Stimulated activated CD8-positive, alpha-beta memory T cell treated with anti-CD3 and anti-CD28 coated beads, Interleukin-12 subunit alpha, Interleukin-12 subunit beta, amount 100 ng/mL, for 24 hours (primary cell): ENCODE measurements around the gene NTN3.

Source experiments
- DNase-seq: peaks from one replicate; pipeline ENCODE4 v3.0.0-alpha.2; 2020; ENCODE audit errors: extremely low read depth

The NTN3 gene

DNA sequence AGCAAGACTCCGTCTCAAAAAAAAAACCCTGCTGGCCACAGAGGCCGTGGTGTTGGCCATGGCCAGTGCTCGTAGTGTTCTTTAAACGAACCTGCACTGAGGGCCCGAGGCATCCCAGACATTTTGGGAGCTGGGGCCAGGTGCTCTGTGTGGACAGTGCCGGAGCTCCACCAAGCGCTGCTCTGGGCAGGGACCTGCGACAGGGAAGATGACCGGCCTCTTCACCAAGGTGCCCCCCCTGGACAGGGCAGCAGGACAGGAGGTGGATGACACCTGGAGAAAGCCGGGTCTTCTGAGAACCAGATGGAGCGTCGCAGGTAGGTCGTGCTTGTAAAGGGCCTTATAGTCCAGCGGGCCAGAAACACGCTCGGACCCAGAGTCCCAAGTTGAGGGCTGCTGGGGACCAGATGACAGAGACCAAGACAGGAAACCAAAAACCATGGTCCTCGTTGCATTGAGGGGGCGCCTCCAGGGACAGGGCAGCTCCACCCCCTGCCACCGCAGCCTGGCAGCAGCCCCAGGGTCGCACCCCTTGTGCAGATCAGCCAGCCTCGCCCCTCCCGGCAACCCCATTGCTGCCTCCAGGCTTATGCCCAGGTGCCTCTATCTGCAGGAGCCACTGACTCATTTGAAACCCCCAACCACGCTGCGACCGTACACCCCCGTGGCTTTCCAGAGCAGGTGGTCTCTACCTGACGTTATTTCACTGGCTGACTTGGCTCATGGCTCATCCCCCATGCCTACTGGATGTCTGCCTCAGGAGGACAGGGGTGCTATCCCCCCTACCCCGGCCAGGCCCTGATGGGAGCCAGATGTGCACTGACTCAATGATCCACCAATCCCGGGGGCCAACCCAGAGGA lies 4.2 kb upstream of the NTN3 start:
- no peak for DNase-seq

DNA sequence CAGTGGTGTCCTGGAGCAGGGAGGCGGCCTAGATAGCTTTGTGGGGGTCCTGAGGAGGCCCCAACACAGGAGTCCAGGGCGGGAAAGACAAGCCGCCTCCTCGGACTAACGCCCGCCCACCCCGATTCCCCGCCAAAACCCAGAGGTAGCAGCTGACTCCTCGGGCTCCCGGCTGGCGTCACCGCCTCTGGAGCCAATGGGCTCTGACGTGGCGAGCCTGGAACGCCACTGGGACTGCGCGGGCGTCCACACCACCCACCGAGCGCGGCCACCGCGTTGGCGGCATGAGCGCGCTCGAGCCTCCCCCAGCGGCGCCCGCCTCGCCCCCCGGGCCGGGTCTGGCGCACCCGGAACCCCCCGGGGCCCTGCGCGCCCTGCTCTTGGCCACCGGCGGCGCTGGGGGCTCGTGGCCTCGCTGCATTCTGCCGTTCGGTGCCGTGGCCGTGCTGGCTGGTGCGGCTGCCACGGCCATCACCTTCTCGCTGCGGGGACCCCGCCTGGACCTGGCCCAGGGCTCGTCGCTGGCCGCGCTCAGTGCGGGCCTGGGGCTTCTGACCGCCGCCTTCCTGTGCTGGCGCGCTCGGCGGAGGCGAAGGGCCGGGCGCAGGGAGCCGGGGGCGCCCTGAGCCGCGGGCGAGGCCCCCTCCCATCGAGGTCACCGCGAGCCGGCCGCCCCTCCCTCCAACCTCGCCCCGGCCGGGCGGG lies 3.4 kb upstream of the NTN3 start:
- no peak for DNase-seq

DNA sequence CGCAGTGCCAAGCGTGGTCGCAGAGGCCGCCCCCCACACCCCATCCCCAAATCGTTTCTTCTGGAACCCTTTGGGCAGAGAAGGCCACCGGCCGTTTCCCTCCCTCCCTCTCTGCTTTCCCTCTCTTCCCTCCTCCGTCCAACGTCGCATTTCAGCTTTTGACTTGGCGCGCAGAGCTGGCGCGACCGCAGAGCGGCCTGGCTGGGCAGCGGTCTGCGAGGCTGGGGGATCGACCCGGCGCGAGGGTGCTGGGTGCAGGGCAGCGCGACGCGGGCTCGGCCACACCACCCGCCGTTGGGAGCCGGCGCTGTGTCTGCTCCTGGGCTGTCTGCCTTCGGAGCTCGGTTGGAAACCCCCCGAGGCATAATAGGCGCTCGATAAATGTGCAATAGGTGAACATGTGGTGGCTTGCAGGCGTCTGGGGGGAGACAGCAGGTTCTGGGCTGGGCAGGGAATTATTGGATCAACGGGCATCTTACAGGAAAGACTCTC lies 2.8 kb upstream of the NTN3 start:
- no peak for DNase-seq

DNA sequence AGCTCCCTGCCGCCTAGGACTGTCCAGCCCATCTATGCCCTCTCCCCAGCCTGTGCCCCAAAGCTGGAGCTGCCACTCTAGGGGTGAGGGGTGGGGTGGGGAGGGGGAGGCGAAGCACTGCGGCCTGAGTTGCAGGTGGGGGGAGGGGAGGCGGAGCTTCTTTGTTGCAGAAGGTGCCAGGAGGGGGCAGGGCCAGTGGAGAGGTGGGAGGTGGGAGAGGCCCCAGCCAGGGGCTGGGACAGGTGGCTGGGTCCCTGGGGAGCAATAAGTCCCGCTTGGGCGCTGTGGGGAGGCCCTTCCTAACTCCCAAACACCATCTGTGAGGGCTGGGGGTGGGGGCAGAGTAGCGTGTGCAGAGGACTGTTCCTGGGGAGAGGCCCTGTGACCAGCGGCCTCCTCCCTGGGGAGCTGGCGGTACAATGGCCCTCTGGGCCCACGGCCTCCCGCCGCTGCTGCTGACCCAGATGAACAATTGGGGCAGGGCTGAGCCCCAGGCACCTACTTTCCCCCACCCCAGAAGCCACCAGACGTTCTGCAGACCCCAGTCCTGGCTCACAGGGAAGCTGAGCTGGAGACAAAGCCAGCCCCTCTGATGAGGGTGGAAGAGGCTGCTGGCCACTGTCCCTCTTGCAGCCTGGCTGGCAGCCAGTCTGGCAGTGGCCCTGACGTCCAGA lies 2.2 kb upstream of the NTN3 start:
- DNase-seq, result no peak

DNA sequence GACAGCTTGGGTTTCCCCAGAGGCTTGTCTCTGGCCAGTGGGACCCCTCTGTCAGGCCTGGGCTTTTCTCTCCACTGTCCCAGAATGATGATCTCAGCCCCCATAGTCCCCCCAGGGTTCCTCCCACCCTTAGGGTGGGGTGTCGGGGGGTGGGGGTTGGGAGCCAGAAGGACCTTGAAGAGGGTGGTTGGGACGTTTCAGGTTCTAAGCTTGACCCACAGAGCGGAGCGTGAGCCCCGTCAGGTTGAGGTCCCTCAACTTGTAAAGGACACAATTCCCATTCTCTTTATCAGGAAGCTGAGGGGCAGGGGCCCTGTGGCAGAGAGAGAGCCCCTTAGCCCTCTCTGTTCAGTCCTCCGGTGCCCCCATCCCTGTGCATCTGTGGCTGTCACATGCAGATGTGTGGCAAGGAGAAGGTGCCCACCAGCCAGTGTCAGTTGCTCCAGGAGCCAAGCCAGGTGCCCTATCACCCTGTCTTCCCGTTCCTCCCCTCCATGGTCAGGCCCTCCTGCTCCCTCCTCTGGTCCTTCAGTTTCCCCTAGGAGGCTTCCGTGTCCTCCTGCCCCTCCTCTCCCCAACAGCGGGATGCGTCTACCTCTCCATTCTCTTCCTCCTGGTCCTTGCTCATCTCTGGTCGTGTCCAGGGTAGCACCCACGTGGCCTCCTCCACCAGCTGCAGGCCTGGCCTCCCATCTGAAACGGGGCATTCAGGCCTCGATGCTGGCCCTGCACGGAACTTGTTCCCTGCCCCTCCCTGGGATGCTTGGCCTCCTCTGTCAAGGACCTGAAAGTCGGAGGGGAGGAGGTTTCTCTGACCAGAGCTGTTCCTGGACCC lies 1.5 kb upstream of the NTN3 start:
- no peak for DNase-seq

DNA sequence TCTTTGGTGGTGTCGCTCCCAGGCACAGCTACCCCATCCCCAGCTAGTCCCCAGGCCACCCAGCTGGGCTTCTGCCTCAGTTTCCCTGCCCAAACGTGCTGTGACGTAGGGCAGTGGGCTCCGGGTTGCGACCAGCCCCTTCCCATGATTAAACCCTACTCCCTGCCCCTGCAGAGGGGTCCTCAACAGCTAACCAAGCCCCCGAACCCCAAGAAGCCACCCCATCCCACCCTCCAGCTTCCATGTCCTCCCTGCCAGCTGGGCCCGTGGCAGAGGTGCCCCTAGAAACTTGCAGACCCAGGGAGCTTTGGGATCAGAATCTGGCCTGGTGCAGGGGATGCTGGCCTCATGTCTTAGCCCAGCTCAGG lies 879 bp upstream of the NTN3 start:
- DNase-seq, result no peak

DNA sequence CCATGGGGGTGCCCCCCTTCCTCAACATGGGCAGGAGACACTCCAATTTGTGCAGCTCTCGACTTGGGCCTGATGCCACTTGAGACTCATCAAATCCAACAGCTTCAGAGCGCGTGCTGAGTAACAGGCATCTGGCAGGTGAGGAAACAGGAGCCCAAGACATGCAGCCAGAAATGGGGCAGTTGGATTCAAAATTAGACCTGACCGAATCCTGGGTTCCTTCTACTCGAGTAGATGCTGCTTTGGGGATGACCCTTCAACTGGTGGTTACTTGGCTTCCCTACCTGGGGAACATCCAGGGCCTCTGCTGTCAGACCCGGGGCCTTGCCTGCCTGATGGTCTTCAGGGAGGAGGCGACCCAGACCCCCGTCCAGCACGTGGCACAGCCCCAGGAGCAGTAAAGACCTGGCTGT lies 488 bp upstream of the NTN3 start:
- no peak for DNase-seq

DNA sequence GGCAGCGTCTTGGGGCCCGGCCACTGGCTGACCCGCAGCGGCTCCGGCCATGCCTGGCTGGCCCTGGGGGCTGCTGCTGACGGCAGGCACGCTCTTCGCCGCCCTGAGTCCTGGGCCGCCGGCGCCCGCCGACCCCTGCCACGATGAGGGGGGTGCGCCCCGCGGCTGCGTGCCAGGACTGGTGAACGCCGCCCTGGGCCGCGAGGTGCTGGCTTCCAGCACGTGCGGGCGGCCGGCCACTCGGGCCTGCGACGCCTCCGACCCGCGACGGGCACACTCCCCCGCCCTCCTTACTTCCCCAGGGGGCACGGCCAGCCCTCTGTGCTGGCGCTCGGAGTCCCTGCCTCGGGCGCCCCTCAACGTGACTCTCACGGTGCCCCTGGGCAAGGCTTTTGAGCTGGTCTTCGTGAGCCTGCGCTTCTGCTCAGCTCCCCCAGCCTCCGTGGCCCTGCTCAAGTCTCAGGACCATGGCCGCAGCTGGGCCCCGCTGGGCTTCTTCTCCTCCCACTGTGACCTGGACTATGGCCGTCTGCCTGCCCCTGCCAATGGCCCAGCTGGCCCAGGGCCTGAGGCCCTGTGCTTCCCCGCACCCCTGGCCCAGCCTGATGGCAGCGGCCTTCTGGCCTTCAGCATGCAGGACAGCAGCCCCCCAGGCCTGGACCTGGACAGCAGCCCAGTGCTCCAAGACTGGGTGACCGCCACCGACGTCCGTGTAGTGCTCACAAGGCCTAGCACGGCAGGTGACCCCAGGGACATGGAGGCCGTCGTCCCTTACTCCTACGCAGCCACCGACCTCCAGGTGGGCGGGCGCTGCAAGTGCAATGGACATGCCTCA lies 773 bp downstream of the NTN3 start:
- DNase-seq, result no peak

DNA sequence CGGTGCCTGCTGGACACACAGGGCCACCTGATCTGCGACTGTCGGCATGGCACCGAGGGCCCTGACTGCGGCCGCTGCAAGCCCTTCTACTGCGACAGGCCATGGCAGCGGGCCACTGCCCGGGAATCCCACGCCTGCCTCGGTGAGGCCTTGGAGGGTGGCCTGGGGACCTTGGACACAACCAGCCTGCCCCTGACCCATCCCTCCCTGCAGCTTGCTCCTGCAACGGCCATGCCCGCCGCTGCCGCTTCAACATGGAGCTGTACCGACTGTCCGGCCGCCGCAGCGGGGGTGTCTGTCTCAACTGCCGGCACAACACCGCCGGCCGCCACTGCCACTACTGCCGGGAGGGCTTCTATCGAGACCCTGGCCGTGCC lies 1.4 kb downstream of the NTN3 start:
- DNase-seq, result no peak

DNA sequence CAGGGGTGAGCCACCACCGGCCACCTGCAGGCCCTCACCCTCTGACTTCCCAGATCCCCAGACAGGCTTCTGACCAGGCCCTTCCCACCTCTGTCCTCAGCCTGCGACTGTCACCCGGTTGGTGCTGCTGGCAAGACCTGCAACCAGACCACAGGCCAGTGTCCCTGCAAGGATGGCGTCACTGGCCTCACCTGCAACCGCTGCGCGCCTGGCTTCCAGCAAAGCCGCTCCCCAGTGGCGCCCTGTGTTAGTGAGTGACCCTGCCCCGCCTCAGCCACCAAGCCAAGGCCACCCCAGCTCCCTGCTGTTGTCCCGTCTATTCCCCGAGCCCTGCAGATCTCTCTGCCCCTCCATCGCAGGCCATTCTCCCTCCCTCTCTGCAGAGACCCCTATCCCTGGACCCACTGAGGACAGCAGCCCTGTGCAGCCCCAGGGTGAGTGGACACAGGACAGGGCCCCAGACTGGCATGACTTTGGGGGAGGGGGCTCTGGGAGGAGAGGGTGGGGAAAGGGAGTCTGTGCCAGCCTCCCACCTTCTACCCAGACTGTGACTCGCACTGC lies 1.9 kb downstream of the NTN3 start:
- DNase-seq, result no peak

DNA sequence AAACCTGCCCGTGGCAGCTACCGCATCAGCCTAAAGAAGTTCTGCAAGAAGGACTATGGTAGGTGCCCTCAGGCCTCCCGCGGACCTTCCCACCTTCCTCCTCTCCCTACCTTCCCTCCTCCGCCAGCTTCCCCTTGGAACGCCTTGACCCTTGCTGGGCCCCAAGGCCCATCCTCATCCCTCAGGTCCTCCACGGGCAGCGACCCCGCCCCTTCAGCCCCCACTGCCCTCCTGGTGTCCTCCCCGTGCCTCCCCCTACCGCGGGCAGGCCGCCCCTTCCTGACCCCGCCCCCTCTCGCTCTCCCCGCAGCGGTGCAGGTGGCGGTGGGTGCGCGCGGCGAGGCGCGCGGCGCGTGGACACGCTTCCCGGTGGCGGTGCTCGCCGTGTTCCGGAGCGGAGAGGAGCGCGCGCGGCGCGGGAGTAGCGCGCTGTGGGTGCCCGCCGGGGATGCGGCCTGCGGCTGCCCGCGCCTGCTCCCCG lies 2.4 kb downstream of the NTN3 start:
- no peak for DNase-seq

DNA sequence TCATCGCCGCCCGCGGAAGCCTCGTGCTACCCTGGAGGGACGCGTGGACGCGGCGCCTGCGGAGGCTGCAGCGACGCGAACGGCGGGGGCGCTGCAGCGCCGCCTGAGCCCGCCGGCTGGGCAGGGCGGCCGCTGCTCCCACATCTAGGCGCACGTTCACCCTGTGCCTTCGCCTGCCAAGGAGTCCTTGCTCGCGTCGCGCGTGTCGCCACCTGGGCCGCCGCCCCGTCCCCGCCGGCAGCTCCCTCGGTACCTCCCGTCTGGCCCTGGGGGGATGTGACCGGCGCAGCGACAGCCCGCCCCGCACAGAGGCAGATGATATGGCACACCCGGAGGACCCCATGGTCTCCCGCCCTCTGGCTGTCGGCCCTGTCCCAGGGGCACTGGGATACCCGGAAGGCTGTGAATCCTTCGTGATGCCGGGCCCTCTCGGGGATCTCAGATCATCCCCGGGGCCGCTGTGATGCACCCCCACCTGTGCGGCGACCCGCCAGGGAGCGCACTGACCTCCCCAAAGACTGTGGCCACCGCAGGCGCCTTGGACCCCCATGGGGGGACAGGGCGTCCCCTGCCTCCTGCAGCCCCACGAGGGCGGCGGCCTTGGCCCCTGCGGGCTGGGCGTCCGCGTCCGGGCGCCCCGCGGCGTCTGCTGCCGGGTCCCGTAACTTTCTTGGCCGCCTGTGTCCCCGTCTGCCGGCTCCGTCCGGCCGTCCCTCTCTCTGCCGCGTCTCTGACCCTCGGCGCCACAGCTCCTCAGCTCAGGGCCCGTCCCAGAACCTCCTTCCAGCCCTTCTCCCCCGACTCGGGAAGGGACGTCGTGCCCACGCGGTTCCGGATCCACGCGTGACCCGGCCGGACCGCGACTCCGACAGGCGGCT lies 3.1 kb downstream of the NTN3 start:
- no peak for DNase-seq

DNA sequence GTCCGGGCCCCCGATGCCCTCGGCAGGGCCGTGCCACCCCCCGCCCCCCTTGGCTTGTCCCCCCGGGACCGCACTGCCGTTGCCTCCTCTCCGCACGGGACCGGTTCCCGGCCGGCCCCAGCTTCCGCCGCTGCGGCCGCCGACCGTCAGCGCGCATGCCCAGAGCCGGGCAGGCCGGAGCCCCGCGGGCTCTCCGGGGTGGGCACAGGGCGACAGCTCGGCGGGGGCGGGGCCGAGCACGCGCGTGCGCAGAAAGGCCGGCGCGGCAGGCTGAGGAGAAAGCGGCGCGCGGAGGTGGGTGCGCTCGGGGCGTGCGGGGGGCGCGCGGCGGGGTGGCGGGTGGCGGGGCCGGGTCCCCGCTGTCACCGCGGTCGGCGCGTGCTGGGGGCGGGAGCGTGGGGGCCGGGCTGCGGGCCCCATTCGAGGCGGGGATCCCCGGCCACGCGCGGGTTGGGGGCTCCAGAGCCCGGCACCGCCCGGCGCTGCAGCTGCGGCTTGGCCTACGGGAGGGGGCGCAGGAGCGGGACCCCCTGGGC lies 3.8 kb downstream of the NTN3 start, which contains the start of gene TBC1D24:
TBC1D24 (plus strand) TSS at position 251 of the 536 bp plus-strand sequence. CDS start 21,022 bp downstream, outside the sequence.
- DNase-seq, result peak; percentile 59

DNA sequence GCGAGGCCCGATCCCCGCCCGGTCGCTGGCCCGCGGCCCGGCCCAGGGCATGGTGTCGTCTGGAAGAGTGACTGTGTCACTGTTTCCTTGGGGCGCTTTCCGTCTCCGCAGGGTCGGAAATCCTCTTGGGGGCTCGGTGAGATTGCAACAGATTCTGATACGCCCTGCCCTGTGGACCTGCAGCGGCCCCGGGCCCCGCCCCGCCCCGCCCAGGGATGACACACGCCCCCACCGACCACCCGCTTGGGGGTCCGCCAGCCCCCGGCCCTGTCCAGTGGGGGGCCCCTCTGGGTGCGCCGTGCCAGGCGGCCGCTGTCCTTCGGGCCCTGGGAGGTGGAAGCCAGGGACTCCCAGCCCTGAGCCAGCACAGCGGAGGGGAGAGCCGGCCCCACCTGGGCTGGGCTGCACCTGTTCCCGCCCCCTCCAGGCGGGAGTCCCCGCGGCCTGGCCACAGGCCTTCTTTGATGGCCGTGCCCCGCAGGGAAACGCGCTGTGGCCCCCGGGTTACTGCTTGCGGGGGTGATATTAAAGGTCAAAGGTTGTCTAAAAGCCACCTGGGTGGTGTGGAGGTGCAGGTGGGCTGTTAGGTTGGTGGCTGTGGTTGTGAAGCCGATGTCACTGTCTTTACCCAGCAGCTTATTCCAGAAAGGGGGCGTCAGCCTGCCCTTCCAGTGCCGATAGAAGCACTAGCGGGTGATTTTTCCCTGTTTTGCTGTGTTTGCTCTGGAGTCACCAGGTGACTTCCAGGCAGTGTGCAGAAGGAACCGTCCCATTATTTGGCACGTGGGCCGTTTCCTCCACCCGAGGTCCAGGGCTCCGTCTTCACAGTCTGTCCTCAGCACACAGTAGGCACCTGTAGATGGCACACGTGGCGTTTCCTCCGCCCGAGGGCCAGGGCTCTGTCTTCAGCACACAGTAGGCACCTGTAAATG lies 4.6 kb downstream of the NTN3 start:
- DNase-seq, result no peak

DNA sequence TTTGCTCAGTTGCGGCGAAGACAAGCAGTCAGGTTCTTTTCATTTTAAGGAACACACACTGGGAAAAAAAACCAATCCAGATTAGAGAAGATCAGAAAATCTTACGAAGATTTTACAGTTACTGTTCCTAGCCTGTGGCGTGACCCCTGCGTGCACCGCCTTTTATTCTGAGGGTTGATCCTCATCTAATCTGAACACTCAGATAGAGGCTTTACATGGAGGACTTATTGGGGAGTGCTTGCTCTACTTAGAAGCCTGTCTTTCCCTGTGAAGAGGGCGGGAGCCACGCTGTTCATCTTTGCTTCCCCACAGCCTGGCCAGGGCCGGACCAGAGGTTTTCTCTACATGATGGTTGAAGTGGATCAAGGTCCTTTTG lies 5.2 kb downstream of the NTN3 start:
- DNase-seq, result no peak

DNA sequence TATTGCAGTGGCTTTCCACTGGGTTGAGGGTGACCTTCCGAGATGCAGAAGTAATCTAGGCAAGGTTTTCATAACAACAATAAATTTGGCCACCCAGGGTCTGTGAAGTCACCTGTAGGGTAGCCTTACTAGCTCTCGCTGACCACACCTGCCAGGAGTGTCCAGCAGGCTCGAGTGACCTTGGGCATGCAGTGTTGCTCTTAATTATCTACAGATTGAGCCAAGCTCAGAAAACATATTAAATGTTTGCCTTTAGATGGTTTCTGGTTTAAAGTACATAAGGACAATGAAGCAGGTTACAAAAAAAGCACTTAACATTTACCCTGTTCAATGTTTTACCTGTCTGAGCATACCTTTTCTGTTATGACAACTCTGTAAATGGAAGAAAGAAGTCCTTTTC lies 5.6 kb downstream of the NTN3 start:
- DNase-seq, result no peak

DNA sequence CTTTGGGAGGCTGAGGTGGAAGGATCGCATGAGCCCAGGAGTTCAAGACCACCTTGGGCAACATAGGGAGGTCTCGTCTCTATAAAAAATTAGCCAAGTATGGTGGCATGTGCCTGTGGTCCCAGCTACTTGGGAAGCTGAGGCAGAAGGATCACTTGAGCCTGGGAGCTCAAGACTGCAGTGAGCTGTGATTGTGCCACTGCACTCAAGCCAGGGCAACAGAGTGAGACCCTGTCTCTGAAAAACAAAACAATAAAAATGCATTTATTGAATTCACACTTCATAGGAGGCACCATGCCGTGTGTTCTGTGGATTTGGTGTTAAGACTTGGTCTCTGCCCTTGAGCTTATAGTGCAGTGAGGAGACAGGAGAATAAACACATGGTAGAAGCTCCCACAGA lies 6.2 kb downstream of the NTN3 start:
- no peak for DNase-seq

DNA sequence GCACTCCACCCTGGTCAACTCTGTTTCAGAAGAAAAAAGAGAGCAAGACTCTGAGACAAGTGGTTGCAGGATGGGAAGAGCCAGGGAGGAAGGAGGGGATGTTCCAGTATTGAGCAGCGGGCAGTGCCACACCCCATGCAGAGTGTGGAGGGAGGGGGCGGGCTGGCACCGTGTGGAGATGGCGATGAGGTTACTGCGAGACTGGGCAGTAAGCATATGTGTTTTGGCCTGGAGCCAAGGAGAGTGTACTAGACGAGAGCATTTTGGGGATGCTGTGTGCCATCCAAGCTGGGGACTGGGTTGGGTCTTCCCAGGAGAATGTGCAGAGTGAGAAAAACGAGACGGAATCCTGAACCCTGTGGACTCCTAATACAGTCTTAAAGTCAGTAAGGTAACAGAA lies 7.2 kb downstream of the NTN3 start:
- no peak for DNase-seq
